GM19438 (cell line): ENCODE data around the gene QKI.
A peak's percentile ranks its signal among the peaks of the same experiment; 100 is the strongest.

ENCODE experiments used
- ATAC-seq: cut with Tn5 transposase; IDR thresholded peaks from one replicate; pipeline ENCODE4 v1.9.1; 2021; ENCODE audit warnings: low read depth; ENCODE audit not compliant: unreplicated experiment

QKI gene

GRCh38 chr6:163390770-163391169 lies 23.7 kb upstream of the QKI start:
- no peak for ATAC-seq

GRCh38 chr6:163391985-163392384 lies 22.5 kb upstream of the QKI start:
- no peak for ATAC-seq

DNA sequence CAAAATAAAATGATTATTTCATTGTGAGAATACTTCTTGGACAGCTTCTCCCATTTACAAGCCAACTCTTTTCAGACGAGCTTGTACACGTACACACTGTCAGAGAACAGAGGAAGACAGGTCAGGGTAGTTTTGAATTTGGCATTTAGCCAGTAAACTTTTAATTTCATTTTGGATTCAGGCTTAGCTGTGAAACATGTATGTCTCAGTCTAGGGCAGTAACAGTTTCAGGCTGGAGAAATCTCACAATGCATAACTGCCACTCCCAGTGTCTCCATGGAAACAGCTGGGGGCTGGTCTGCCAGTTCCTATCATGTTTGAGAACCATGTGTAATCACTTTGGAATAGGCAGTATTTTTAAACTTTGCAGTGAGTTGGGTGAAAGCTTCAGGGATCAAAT lies 22.0 kb upstream of the QKI start:
- ATAC-seq = no peak

DNA sequence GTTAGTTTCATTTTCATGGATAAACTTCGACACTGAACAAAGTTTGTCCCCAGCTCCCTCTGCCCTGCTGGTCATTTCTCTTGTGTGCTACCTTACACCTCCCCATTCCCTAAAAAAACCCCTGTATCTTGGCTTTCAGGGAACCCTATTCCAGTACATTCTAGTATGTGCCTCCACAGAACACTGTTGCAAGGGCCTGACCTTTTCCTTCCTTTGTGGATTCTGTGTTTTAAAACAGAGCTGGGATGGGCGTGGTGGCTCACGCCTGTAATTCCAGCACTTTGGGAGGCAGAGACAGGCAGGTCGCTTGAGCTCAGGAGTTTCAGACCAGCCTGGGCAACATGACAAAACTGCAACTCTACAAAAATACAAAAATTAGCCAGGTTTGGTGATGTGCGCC lies 20.6 kb upstream of the QKI start:
- no peak for ATAC-seq

DNA sequence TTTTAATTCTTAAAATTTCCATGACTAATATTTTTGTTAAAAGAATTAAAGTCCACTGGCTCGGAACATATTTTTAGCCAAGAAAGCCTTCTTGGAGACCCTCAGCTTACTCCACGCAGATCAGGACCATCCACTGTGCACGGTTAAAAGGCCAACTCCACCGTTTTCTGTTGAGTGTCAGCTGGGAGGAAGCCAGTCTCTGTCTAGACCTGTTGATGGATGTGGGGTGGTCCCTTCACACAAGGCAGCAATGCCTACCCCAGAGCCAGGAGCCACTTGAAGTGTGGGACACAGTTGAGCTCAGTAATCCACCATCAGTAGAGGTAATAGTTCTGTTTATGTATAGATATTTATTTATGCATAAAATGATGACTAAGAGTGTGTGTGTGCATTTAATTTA lies 19.9 kb upstream of the QKI start:
- ATAC-seq = no peak

GRCh38 chr6:163395122-163395830 lies 19.2 kb upstream of the QKI start:
- no peak for ATAC-seq

GRCh38 chr6:163395831-163396185 lies 18.7 kb upstream of the QKI start:
- ATAC-seq = no peak

GRCh38 chr6:163397326-163397725 lies 17.2 kb upstream of the QKI start:
- no peak for ATAC-seq

- ATAC-seq = no peak
Observed at GRCh38 chr6:163398115-163398514, 16.4 kb upstream of the QKI start.

DNA sequence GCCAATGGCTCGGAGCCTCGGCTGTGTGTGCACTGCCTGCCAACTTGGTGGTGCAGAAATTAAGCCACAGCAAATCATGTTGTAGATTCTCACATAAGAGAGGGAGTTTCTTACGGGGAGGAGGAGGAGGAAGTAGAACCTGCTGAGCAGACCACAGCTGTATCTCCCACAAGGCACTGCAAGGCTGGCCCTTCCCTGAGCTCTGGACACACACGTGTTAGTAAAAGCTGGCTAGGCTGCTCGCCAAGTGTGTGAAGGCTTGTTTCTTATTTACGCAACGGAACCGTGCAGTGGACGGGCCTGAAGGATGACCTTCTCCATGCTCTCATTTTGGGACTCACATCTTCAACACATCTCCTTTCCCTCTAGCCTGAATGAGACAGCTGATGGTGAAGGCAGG lies 15.7 kb upstream of the QKI start:
- ATAC-seq = no peak

- ATAC-seq = no peak
Observed at GRCh38 chr6:163400509-163400908, 14.0 kb upstream of the QKI start.

- no peak for ATAC-seq
Observed at GRCh38 chr6:163401039-163401885, 13.3 kb upstream of the QKI start.

GRCh38 chr6:163402616-163403015 lies 11.9 kb upstream of the QKI start:
- no peak for ATAC-seq

DNA sequence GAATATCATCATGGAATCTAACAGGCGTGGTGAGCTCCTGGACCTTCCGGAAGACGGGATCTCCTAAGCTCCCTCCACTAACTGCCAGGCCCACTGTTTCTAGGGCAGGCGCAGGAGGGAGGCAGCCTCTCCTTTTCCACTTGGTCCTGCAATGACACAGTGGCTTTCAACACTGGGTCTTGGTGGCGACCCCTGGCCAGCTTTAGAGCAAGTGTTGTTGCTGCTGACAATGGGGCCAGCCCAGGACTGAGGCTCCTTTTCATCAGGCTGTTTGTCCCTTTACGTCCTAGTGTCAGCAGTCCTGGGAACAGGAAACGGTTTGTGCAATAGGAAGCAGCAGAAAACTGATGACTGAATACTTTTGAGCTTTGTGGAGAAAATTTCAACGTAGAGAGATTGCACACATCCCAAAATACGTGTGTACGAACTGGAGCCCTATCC lies 9.7 kb upstream of the QKI start:
- ATAC-seq = no peak

DNA sequence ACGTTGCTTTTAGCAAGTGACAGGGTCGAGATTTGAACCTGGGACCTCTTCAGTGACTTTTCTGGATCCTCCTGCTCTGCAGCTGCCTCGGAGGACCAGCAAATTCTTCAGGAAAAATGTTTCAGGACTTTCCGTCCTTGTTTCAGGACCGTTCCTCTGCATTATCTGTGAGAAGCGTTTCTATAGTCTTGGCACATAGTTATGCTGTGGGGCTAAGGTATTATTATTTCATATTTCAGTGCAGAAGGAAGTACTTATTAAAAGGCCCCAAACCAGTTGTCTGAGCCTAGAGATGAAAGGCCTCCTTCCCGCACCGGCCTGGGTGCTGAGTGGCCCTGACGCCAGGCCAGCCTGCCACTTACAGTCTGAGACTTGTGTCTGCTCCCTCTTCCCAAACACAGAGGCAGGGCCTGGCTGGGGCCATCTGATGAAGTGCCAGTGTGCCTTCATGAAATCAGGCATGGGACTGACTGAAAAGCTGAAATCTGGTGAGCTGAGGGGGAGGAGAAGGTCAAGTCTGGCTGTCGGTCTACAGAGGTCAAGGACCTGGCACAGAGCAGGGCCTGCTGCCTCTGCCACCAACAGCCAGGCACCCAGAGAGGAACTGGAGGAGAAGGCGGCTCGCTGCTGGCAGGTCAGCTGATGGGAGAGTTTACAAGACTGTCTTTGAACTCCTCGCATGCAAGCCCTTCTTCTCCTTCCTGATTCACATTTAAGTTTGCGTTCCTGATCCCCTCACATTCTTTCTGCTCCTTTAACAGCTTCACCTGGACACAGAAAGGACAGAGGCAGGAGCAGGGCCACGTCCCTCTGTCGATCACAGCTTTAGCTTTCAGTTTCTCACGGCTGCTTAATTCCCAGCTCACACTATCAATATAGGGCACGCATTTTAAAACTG lies 8.9 kb upstream of the QKI start:
- ATAC-seq = peak; percentile 86

DNA sequence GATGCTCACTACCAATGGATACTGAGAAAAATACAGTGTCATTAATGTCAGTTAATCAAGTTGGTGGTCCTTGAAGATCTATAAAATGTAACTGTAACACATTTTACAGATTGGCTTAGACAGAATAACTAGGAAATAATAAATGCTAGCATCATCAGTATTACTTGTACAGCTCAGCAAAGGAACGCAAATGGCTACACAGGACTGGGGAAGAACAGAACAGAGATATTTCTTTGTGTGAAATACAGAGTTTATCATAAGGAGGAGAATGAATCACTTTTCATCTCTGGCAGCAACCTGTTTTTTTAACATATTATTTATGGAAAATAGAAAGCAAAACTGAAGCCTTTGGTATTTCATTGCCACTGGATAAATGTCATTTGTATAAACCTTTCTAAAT lies 8.2 kb upstream of the QKI start:
- no peak for ATAC-seq

DNA sequence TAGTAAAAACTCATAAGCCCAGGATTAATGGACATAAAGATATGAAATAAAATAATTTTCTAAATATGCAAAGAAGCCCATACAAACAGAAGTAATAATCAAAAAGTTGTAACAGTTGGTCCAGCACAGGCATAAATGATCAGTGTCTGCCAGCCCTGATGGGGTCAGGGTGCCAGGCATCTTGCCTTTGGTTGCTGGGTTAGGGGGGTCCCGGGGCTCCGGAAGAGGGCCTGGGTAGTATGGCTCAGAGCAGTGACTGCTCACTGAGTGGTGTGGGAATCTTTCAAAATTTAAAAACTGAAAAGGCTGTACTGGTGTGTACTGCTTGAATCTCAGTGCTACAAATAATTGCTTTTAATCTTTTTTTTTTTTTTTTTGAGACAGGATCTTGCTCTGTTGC lies 7.7 kb upstream of the QKI start:
- ATAC-seq = no peak

DNA sequence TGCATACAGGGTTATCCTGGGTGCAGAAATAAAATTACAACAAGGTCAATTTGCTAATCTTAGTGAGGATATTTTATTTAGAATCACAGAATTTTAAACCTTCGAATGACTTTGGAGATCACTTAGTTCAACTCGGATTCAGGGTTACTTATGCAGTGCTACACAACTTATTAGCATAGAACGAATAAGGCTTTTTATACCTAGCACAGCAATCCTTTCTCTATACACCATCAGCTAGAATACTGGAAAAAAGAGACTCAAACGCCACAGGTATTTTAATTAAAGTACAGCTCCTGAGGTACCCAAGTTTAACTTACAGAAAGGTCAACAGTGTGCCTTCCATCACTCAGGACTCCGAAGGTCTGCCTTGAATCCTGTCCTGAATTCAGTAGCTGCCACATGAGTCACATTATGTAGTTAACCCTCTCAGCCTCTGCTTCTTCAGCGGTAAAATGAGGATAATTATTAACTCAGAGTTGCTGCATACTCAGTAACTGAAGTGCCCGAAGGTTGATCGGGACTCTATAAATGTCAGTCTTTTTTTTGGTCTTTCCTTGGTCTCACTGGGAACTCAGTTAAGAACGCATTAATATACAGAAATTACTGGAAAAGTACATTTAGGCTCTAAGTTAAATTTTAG lies 6.0 kb upstream of the QKI start:
- no peak for ATAC-seq

DNA sequence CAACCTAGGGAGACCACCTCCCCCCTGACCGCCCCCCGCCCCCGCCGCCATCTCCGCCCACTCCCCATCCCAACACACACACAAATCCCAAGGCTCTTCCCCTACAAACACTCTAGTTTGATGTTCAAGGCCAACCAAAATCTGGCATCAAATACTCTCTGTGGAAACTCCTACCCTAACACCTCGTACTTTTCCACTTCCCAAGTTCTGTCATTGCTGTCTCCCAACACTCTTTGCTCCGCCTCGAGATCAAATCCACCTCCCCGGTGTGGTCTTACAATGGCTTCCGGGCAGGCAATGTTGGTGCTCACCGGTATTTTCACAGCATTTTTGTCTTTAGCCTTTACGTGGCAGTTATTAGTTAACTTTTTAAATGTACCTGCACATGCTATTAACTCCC lies 4.8 kb upstream of the QKI start:
- no peak for ATAC-seq

DNA sequence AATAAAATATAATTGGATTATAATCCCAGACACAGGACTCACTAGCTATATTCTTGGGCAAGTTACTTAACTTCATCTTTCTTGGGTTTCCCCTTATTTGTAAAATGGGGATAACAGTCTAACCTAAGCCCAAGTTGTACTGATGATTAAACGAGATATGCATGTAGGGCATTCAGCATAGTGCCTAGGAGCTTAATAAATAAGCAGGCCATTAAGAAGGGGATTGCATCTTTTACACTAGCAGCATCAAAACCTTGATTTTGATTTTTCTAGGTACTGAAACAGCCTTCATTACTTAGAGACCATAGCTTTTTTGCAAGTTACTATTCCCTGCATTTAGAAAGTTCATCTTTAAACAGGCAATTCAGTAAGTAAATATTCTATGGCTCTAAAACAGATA lies 2.2 kb upstream of the QKI start:
- ATAC-seq = no peak
